ENCODE results near the gene LPAR1. TPM values are rescaled to one million over a fixed set of nuclear protein-coding genes. Genes with fewer than 3 reads are reported as not detected.
"Not testable (repeated sequence)": the region's sequence is repeated elsewhere in the genome, so short reads cannot be mapped to it uniquely, and the experiment has no call there.

The LPAR1 gene
- total RNA-seq, 2 donors from 2014 or later = 25.7 to 28.0 TPM

- no peak for DNase-seq
- no peak for ATAC-seq
- intact Hi-C loops (cut with DNase I, micrococcal nuclease) = no loop called here
These were observed 140.3 kb downstream of the LPAR1 start for GRCh38 chr9:110897943-110898342.

GRCh38 chr9:110895147-110895905 is 142.9 kb downstream of the LPAR1 start:
- ATAC-seq = no peak
- DNase-seq = no peak
- intact Hi-C loops (cut with DNase I, micrococcal nuclease) = no loop called here

GRCh38 chr9:110894731-110895130 is 143.5 kb downstream of the LPAR1 start:
- ATAC-seq (no peak), DNase-seq (no peak)
- intact Hi-C loops (cut with DNase I, micrococcal nuclease) = no loop called here

GRCh38 chr9:110892689-110893088 is 145.6 kb downstream of the LPAR1 start:
- no peak for ATAC-seq
- no peak for DNase-seq
- intact Hi-C loops (cut with DNase I, micrococcal nuclease) = no loop called here

- intact Hi-C loops (cut with DNase I, micrococcal nuclease) = no loop called here
- DNase-seq (no peak), ATAC-seq (no peak)
These were observed 146.5 kb downstream of the LPAR1 start for GRCh38 chr9:110891760-110892159.

- ATAC-seq (no peak), DNase-seq (no peak)
- intact Hi-C loops (cut with DNase I, micrococcal nuclease) = no loop called here
These were observed 147.9 kb downstream of the LPAR1 start for GRCh38 chr9:110890416-110890815.

- intact Hi-C loops (cut with DNase I, micrococcal nuclease) = no loop called here
- DNase-seq (no peak), ATAC-seq (no peak)
These were observed 151.0 kb downstream of the LPAR1 start for GRCh38 chr9:110887276-110887675.

GRCh38 chr9:110886832-110887231 is 151.4 kb downstream of the LPAR1 start:
- ATAC-seq (no peak), DNase-seq (no peak)
- intact Hi-C loops (cut with DNase I, micrococcal nuclease) = no loop called here

GRCh38 chr9:110880189-110880588 is 158.1 kb downstream of the LPAR1 start:
- ATAC-seq = no peak
- no peak for DNase-seq
- intact Hi-C loops (cut with DNase I, micrococcal nuclease) = no loop called here

- intact Hi-C loops (cut with DNase I, micrococcal nuclease) = no loop called here
- DNase-seq = no peak
- ATAC-seq = no peak
These were observed 160.9 kb downstream of the LPAR1 start for GRCh38 chr9:110877374-110877773.

- intact Hi-C loops (cut with DNase I, micrococcal nuclease) = no loop called here
- ATAC-seq = no peak
- DNase-seq = no peak
These were observed 161.3 kb downstream of the LPAR1 start for GRCh38 chr9:110876929-110877328.

- intact Hi-C loops (cut with DNase I, micrococcal nuclease) = no loop called here
These were observed 163.2 kb downstream of the LPAR1 start for GRCh38 chr9:110874963-110875674.

GRCh38 chr9:110872920-110873319 is 165.3 kb downstream of the LPAR1 start:
- DNase-seq = no peak
- no peak for ATAC-seq

More at GRCh38 chr9:110874963-110875674, 163.2 kb downstream of the LPAR1 start:
- ATAC-seq (peak; percentile 31), DNase-seq (peak; percentile 34 to 51)

GRCh38 chr9:110871736-110872135 is 166.5 kb downstream of the LPAR1 start:
- ATAC-seq = no peak
- DNase-seq = no peak
- intact Hi-C loops (cut with DNase I, micrococcal nuclease) = no loop called here

More at GRCh38 chr9:110872920-110873319, 165.3 kb downstream of the LPAR1 start:
- intact Hi-C loops (cut with DNase I, micrococcal nuclease) = no loop called here

- intact Hi-C loops (cut with DNase I, micrococcal nuclease) = no loop called here
- no peak for ATAC-seq
- no peak for DNase-seq
These were observed 168.3 kb downstream of the LPAR1 start for GRCh38 chr9:110869931-110870330.

GRCh38 chr9:110864011-110864410 is 174.3 kb downstream of the LPAR1 start:
- intact Hi-C loops (cut with DNase I, micrococcal nuclease) = no loop called here
- DNase-seq = no peak
- ATAC-seq = no peak

GRCh38 chr9:110861370-110862110 is 176.7 kb downstream of the LPAR1 start:
- ATAC-seq; intact Hi-C loops (cut with DNase I, micrococcal nuclease); DNase-seq: not testable (repeated sequence)

GRCh38 chr9:110856772-110857171 is 181.5 kb downstream of the LPAR1 start:
- no peak for DNase-seq
- no peak for ATAC-seq
- intact Hi-C loops (cut with DNase I, micrococcal nuclease) = no loop called here

GRCh38 chr9:110850401-110851135 is 187.7 kb downstream of the LPAR1 start:
- intact Hi-C loops (cut with DNase I, micrococcal nuclease) = no loop called here
- no peak for DNase-seq
- ATAC-seq = no peak
